HepG2 (cell line): ENCODE measurements around the gene NPTXR.

Experiments
- CTCF ChIP-seq: sonication (generic); formaldehyde crosslinking; IDR thresholded peaks from 2 replicates; pipeline ENCODE4 v1.5.0; 2020; ENCODE audit warnings: mild to moderate bottlenecking, missing genetic modification reagents, moderate library complexity
- PHF21A ChIP-seq: sonication (generic); formaldehyde crosslinking; IDR thresholded peaks from 2 replicates; pipeline ENCODE4 v1.5.0; 2020; ENCODE audit warnings: mild to moderate bottlenecking, missing genetic modification reagents
- PRPF4 ChIP-seq: fragments of 200-400 bp; formaldehyde crosslinking; IDR thresholded peaks from 2 replicates; pipeline ENCODE4 v1.6.1; 2016; ENCODE audit warnings: low read length, low read depth; ENCODE audit not compliant: poor library complexity, severe bottlenecking
- REST ChIP-seq, 2 experiments: IDR thresholded peaks; 2 replicates each; pipeline ENCODE4 v1.6.1; 2011 to 2012; ENCODE audit warnings: low read length in 2 of 2, borderline replicate concordance in 1 of 2, low read depth in 1 of 2, mild to moderate bottlenecking in 1 of 2, moderate library complexity in 1 of 2
- SALL2 ChIP-seq: sonication (generic); formaldehyde crosslinking; IDR thresholded peaks from 2 replicates; pipeline ENCODE4 v1.8.1; 2023; ENCODE audit warnings: mild to moderate bottlenecking, missing genetic modification reagents, inconsistent platforms
- TARDBP ChIP-seq: sonication (generic); formaldehyde crosslinking; IDR thresholded peaks from 2 replicates; pipeline ENCODE4 v1.8.0; 2022; ENCODE audit warnings: mild to moderate bottlenecking, missing genetic modification reagents
- ZBTB21 ChIP-seq: sonication (generic); formaldehyde crosslinking; IDR thresholded peaks from 2 replicates; pipeline ENCODE4 v1.4.0; 2020; ENCODE audit warnings: missing genetic modification reagents
- ZFX ChIP-seq: sonication (generic); formaldehyde crosslinking; IDR thresholded peaks from 2 replicates; pipeline ENCODE4 v1.4.0; 2020; ENCODE audit warnings: mild to moderate bottlenecking, low read depth, missing genetic modification reagents, moderate library complexity
- ZNF441 ChIP-seq: sonication (generic); formaldehyde crosslinking; IDR thresholded peaks from 2 replicates; pipeline ENCODE4 v1.7.0; 2021; ENCODE audit warnings: missing genetic modification reagents, borderline replicate concordance
- ZNF510 ChIP-seq: sonication (generic); formaldehyde crosslinking; IDR thresholded peaks from 2 replicates; pipeline ENCODE4 v1.4.0; 2020; ENCODE audit warnings: low read depth, mild to moderate bottlenecking, missing genetic modification reagents

GRCh38 chr22:38781033-38781432, 62.8 kb downstream of the NPTXR start:
- TF ChIP-seq SALL2 (no peak), CTCF (CRISPR knock-in tag) (no peak), PHF21A (no peak), PRPF4 (no peak), ZBTB21 (CRISPR knock-in tag) (no peak), TARDBP (CRISPR knock-in tag) (no peak), REST (IDR thresholded peaks at IDR 0.05; ENCODE audit: borderline replicate concordance in 1 of 2, low read depth in 1 of 2, low read length in 2 of 2) (no peak), ZNF510 (no peak), ZNF441 (no peak), ZFX (CRISPR knock-in tag) (no peak)
